Naive thymus-derived CD8-positive, alpha-beta T cell (primary cell): ENCODE results near the gene FLNB. TPM values are rescaled to one million over a fixed set of nuclear protein-coding genes. Genes with fewer than 3 reads are reported as not detected.
"Not testable (repeated sequence)": the region's sequence is repeated elsewhere in the genome, so short reads cannot be mapped to it uniquely, and the experiment has no call there.

Experiments used
- ATAC-seq, 2 donors: fragments of 150-1000 bp; cut with Tn5 transposase in 1 of 2; sonication (Bioruptor Pico), chemical (Tn5 transposase) in 1 of 2; 1 replicate in 1 of 2; 2 replicates in 1 of 2; pipeline ENCODE4 v1.10.0; 2021; ENCODE audit warnings: mild to moderate bottlenecking in 2 of 2, moderate library complexity in 2 of 2
- POLR2A ChIA-PET: fragments of 350-600 bp; sonication (Branson Sonifier 250); formaldehyde crosslinking; loops from one replicate; lab custom pipeline; 2021; ENCODE audit warnings: antibody characterized with exemption; lab: Charles Lee
- DNase-seq, 10 donors: peaks; one replicate each; pipeline versions ENCODE4 v3.0.0 to v3.0.0-alpha.2; 2020 to 2022
- H3K27ac Mint-ChIP-seq, 10 donors: one replicate each; pipeline ENCODE4 v1.8.0; 2020 to 2022; ENCODE audit warnings: mild to moderate bottlenecking in 10 of 10, mixed read lengths in 10 of 10, moderate library complexity in 4 of 10, inconsistent platforms in 1 of 10
- H3K27me3 Mint-ChIP-seq, 5 donors: one replicate each; pipeline ENCODE4 v1.8.0; 2021 to 2022; ENCODE audit warnings: mixed read lengths in 5 of 5
- H3K36me3 Mint-ChIP-seq, 3 donors: one replicate each; pipeline ENCODE4 v1.8.0; 2020 to 2022; ENCODE audit warnings: mixed read lengths in 3 of 3, mild to moderate bottlenecking in 2 of 3, inconsistent platforms in 1 of 3
- H3K4me1 Mint-ChIP-seq, 4 donors: one replicate each; pipeline ENCODE4 v1.8.0; 2021 to 2022; ENCODE audit warnings: mixed read lengths in 4 of 4
- H3K4me3 Mint-ChIP-seq, 10 donors: one replicate each; pipeline ENCODE4 v1.8.0; 2020 to 2022; ENCODE audit warnings: mild to moderate bottlenecking in 10 of 10, mixed read lengths in 10 of 10, moderate library complexity in 6 of 10, inconsistent platforms in 1 of 10
- H3K9me3 Mint-ChIP-seq, 9 donors: one replicate each; pipeline ENCODE4 v1.8.0; 2020 to 2022; ENCODE audit warnings: mixed read lengths in 9 of 9, mild to moderate bottlenecking in 3 of 9, inconsistent platforms in 1 of 9, moderate library complexity in 1 of 9
- polyA plus RNA-seq, 3 donors: library from polyadenylated mRNA; unstranded; fragments of 300-500 nt; fragmentation: Illumina TruSeq; gene quantifications; one replicate each; pipeline ENCODE4 v1.2.3, GENCODE V29; 2021
- total RNA-seq, 8 experiments: library from RNA in 2 of 8; stranded (reverse) in 2 of 8; gene quantifications; one replicate each; pipeline ENCODE4 v1.2.3 and lab custom pipeline; 2021 to 2026

The FLNB gene
- total and polyA plus RNA-seq, 5 experiments from 2014 or later: 11.8 to 76.7 (median 32.2) TPM

DNA sequence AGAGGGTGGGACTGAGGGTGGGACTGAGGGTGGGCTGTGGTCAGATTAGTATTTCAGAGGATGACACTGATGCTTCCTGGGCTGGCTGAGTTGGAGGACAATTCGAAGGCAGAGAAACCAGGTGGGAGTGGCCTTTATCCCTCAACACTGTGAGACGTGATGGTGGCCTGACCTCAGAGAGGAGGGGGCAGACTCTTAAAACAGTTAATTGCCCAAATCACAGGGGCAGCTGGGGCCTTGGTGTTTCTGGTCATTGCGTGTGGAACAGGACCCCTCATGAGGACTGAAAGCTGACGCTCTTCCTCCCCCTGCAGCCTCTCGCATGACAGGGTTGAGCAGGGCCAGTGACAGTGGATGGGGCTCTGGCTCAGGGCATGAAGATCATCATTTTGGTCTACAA is 183.8 kb downstream of the FLNB start:
- Mint-ChIP-seq H3K27me3 (peaks cover 0 to 2% (median 0%) of the 10 kb centered on the region in 5 donors), H3K4me3 (no peak overlapping the region), H3K36me3 (no peaks in the 10 kb centered on the region), H3K4me1 (peaks cover 0 to 8% (median 0%) of the 10 kb centered on the region in 4 donors), H3K27ac (no peak overlapping the region), H3K9me3 (no peaks in the 10 kb centered on the region)
- ATAC-seq (no peak), DNase-seq (no peak)
- POLR2A ChIA-PET: no interaction called here

DNA sequence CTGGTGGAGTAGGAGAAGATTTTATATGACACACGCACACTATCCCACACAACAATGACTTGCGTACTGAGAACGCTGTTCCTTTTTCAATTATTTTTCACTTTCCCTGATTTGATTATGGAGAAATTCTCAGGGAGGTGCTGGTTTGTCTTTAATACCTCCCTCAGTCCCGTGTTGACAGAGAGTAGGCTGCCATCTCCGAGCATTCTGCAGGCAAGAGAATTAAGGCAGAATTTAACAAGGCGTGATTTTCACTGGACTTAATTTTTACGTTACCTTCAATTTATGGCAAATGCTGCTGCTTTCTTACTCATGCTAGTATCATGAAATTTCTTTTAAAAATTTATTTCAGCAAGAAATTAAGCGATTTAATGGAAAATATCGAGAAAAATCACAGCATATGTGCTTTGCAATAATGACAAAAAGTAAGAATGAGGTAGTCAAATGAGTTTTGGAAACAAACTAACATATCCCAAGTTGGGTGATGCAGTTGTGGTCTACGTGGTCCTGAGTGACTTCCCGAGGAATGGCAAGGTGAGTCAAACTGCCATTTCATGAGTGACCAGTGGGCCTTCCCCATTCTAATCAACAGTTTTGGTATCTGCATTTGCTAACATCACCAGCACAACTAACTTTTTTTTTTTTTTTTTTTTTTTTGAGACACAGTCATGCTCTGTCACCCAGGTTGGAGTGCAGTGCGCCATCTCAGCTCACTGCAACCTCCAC is 185.6 kb downstream of the FLNB start:
- peaks cover 0 to 14% (median 0%) of the 10 kb centered on the region in 4 donors for H3K4me1 Mint-ChIP-seq
- POLR2A ChIA-PET: no interaction called here

DNA sequence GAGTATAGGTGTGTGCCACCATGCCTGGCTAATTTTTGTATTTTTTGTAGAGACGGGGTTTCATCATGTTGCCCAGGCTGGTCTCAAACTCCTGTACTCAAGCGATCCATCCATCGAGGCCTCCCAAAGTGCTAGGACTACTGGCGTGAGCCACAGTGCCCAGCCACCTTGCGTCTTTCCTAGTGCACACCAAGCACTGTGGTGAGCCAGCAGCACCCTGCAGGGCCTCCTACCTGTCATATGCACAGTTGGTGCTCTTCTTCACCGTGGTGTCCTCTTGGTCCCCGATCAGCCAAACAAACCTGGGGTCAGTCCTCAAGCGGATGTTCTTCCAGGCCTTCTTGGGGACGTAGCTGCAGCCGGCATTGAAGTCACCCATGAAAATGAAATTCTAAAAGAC is 189.4 kb downstream of the FLNB start:
- DNase-seq (no peak), ATAC-seq (no peak)
- H3K36me3 Mint-ChIP-seq: peaks cover 0 to 6% (median 5%) of the 10 kb centered on the region in 3 donors
- peaks cover 0 to 15% (median 4%) of the 10 kb centered on the region in 9 donors for H3K9me3 Mint-ChIP-seq
- no peak overlapping the region for H3K4me3 Mint-ChIP-seq
- H3K4me1 Mint-ChIP-seq: peaks cover 0 to 42% (median 9%) of the 10 kb centered on the region in 4 donors
- H3K27ac Mint-ChIP-seq: no peak overlapping the region
- POLR2A ChIA-PET: no interaction called here
- peaks cover 0 to 2% (median 0%) of the 10 kb centered on the region in 5 donors for H3K27me3 Mint-ChIP-seq

More for the DNA sequence above, 185.6 kb downstream of the FLNB start:
- Mint-ChIP-seq H3K27ac (no peak overlapping the region), H3K27me3 (peaks cover 0 to 2% (median 0%) of the 10 kb centered on the region in 5 donors), H3K36me3 (no peaks in the 10 kb centered on the region), H3K4me3 (no peak overlapping the region), H3K9me3 (no peaks in the 10 kb centered on the region)
- ATAC-seq: no peak
- DNase-seq: no peak

DNA sequence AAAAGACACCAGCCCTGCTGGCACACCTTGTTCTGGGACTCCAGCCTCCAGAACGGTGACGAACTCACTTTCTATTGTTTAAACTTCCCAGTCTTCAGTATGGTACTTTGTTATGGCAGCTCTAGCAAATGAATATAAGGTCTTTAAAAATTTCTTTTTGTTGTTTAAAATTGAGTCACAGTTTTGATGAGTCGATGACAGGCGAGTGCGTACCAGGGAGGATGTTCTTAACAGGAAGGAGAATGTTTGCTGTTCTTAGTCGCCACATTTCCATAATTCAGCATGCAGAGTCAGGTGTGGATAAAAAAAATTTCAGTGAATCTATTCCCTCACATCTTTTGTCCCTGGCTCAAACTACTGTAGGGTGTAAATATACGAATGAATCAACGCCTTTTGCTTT is 190.1 kb downstream of the FLNB start:
- POLR2A ChIA-PET: no interaction called here
- H3K4me3 Mint-ChIP-seq: no peak overlapping the region
- peaks cover 0 to 21% (median 4%) of the 10 kb centered on the region in 9 donors for H3K9me3 Mint-ChIP-seq
- DNase-seq (no peak), ATAC-seq (no peak)
- peaks cover 2 to 7% (median 4%) of the 10 kb centered on the region in 5 donors for H3K27me3 Mint-ChIP-seq
- peaks cover 0 to 11% (median 10%) of the 10 kb centered on the region in 3 donors for H3K36me3 Mint-ChIP-seq
- peaks cover 2 to 49% (median 9%) of the 10 kb centered on the region in 4 donors for H3K4me1 Mint-ChIP-seq
- peak overlapping the region in 1 of 10 donors; percentile 34 for H3K27ac Mint-ChIP-seq

DNA sequence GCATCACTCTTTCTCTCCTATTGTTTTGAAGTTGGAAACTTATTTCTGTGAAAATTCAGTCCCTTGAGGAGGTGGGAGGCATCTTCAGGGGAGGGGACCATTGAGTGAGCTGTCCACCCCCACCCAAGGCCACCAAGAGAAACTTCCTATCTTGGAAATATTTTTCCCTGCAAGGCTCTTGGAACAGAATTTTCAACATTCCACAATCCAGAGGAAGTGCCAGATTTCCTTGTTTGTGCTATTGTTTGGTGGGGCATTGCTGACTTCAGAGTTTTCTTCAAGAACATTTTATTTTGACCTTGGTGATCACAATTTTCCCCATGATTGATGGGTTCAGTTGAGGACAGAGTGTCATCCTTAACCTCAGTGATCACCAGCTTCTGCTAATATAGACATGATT is 190.6 kb downstream of the FLNB start:
- no peak for ATAC-seq
- H3K36me3 Mint-ChIP-seq: peaks cover 0 to 11% (median 11%) of the 10 kb centered on the region in 3 donors
- peaks cover 2 to 49% (median 9%) of the 10 kb centered on the region in 4 donors for H3K4me1 Mint-ChIP-seq
- POLR2A ChIA-PET: no interaction called here
- no peak for DNase-seq
- peaks cover 0 to 10% (median 4%) of the 10 kb centered on the region in 5 donors for H3K27me3 Mint-ChIP-seq
- peaks cover 0 to 21% (median 4%) of the 10 kb centered on the region in 9 donors for H3K9me3 Mint-ChIP-seq
- peak overlapping the region in 1 of 10 donors; percentile 34 for H3K27ac Mint-ChIP-seq
- H3K4me3 Mint-ChIP-seq: no peak overlapping the region

DNA sequence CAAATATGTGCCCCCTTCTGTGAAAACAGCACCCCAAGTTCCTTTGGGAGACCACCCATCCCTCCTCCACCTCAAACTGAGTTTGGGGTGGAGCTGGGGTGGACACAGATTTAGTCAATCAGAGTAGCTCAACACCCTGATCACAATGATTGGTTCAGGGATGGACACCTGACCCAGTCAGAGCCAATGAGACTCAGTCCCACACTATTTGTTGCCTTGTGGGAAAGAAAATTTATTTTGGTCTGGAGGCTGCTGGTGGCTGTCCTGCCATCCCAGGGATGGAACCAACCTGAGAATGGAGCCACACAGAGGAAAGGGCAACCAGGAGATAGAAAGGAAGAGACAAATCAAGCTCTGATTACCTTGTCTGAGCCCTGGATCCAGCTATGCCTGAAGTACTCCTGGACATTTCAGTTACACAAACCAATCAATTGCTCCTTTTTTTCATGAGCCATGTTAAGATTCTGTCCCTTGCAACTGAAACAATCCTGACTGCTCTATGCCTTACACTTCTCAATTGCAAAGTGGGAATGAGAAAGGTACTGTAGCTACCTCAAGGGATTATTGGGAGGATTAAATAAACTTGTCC is 192.0 kb downstream of the FLNB start:
- POLR2A ChIA-PET: no interaction called here
- no peak for DNase-seq
- Mint-ChIP-seq H3K27ac (no peak overlapping the region), H3K4me1 (peaks cover 2 to 49% (median 9%) of the 10 kb centered on the region in 4 donors), H3K4me3 (no peak overlapping the region), H3K27me3 (peaks cover 0 to 10% (median 4%) of the 10 kb centered on the region in 5 donors), H3K9me3 (peaks cover 0 to 21% (median 4%) of the 10 kb centered on the region in 9 donors), H3K36me3 (peaks cover 0 to 11% (median 11%) of the 10 kb centered on the region in 3 donors)
- no peak for ATAC-seq

DNA sequence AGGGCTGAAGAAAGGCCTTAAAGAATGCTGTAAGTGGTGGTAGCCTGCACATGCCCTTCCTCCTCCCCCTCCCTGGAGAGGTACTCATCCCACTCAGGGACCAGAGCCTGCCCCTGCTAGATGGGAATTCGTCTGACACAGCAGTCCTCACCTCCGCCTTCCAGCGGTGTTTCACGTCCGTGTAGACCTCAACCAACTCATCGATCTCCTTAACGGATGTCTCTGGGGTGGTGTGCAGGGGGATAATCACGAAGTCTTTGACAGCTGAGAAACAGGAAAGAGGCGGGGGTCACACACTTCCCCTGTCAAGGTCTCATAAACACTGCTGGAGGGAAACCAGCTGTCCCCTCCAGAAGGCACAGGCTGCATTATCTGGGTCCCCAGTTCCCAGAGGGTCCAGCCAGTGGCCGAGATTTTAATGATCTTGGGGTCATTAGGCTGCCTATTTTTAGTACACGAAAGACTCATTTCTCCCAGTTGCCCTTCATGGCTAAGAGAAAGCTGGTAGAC is 192.7 kb downstream of the FLNB start:
- peaks cover 0 to 10% (median 4%) of the 10 kb centered on the region in 5 donors for H3K27me3 Mint-ChIP-seq
- DNase-seq (no peak), ATAC-seq (no peak)
- POLR2A ChIA-PET: no interaction called here
- peak overlapping the region in 1 of 10 donors; percentile 41 for H3K27ac Mint-ChIP-seq
- H3K9me3 Mint-ChIP-seq: peaks cover 0 to 21% (median 4%) of the 10 kb centered on the region in 9 donors
- peaks cover 0 to 11% (median 11%) of the 10 kb centered on the region in 3 donors for H3K36me3 Mint-ChIP-seq
- H3K4me1 Mint-ChIP-seq: peaks cover 2 to 49% (median 9%) of the 10 kb centered on the region in 4 donors
- H3K4me3 Mint-ChIP-seq: peak overlapping the region in 2 of 10 donors; percentile 9 to 31

DNA sequence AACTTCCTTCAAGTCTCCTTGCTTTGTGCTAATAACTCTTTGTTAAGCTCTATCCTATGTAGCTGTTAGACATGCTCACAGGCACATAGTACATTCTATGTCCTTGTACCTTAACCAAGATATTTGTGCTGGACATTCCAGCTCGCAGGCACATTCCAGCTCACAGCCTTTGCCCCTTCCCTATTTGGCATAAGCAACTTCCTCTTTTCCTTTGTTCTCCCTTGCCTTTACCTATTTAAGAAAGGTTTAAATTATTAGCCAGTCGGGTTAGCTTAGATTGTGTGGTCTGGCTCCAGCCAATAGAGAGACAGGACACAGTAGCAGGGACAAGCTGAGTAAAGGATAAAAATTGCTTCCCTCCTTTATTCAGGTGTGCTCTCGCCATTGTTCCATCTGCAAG is 193.2 kb downstream of the FLNB start:
- POLR2A ChIA-PET, H3K4me3 Mint-ChIP-seq, ATAC-seq, DNase-seq, H3K27ac Mint-ChIP-seq, H3K27me3 Mint-ChIP-seq: not testable (repeated sequence)
- H3K9me3 Mint-ChIP-seq: peaks cover 0 to 21% (median 4%) of the 10 kb centered on the region in 9 donors
- peaks cover 2 to 51% (median 9%) of the 10 kb centered on the region in 4 donors for H3K4me1 Mint-ChIP-seq
- H3K36me3 Mint-ChIP-seq: peaks cover 0 to 11% (median 11%) of the 10 kb centered on the region in 3 donors

DNA sequence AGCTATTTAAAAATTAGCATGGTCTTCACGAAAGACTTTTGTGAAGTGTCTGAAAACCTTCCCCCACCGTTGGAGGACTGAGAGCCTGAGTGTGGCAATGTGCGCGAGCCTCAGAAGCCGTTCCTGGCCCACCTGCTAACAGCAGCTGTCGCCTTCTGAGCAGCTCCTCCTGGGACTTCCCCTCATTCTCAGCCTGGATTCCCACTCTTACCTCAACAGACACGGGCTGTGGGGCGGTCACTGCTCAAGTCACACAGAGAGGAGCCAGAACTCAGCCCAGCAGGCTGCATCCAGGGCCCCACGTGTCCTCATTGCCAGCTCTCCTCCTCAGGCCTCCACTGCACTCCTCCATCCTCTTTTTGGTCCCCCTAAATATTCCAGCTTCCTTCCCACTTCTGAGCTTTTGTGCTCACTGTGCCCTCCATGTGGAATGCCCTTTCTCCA is 194.7 kb downstream of the FLNB start:
- ATAC-seq (no peak), DNase-seq (no peak)
- peaks cover 2 to 49% (median 9%) of the 10 kb centered on the region in 4 donors for H3K4me1 Mint-ChIP-seq
- H3K27ac Mint-ChIP-seq: no peak overlapping the region
- POLR2A ChIA-PET: no interaction called here
- peaks cover 0 to 10% (median 4%) of the 10 kb centered on the region in 5 donors for H3K27me3 Mint-ChIP-seq
- peaks cover 0 to 21% (median 4%) of the 10 kb centered on the region in 9 donors for H3K9me3 Mint-ChIP-seq
- peak overlapping the region in 1 of 10 donors; percentile 18 for H3K4me3 Mint-ChIP-seq
- peaks cover 0 to 11% (median 11%) of the 10 kb centered on the region in 3 donors for H3K36me3 Mint-ChIP-seq

DNA sequence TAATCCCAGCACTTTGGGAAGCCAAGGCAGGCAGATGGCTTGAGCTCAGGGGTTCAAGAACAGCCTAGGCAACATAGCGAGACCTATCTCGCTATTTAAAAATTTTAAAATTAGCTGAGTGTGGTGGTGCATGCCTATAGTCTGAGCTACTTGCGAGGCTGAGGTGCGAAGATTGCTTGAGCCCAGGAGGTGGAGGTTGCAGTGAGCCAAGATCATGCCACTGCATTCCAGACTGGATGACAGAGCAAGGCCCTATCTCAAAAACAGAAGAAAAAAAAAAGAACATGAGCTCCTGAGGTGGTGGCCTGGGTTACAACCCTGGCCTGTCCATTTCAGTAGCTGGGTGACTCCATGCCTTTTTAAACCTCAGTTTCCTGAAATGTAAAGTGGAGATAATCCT is 195.3 kb downstream of the FLNB start:
- H3K27me3 Mint-ChIP-seq: peaks cover 0 to 10% (median 4%) of the 10 kb centered on the region in 5 donors
- H3K9me3 Mint-ChIP-seq: peaks cover 0 to 21% (median 4%) of the 10 kb centered on the region in 9 donors
- ATAC-seq (no peak), DNase-seq (no peak)
- POLR2A ChIA-PET: no interaction called here
- no peak overlapping the region for H3K27ac Mint-ChIP-seq
- peaks cover 2 to 44% (median 9%) of the 10 kb centered on the region in 4 donors for H3K4me1 Mint-ChIP-seq
- no peak overlapping the region for H3K4me3 Mint-ChIP-seq
- H3K36me3 Mint-ChIP-seq: peaks cover 0 to 11% (median 11%) of the 10 kb centered on the region in 3 donors

DNA sequence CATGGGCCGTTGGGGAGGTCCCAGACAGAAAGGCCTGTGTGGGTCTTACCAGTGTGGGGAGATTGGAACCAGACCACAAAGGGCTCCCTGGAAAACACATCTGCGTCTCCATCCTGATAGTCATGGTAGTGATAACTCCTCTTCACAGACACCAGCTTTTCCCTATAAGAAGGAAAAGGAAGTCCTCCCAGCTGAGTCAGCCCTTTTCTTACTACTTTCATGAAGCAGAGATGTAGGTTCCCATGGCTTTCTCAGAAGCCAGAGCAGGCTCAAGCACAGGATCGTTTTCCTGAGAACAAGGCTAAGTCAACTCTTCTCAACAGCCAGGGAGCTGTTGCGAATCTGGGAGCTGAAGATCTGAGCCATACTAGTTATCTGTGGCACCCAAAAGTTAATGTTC is 196.5 kb downstream of the FLNB start:
- Mint-ChIP-seq H3K4me3 (no peak overlapping the region), H3K4me1 (peaks cover 2 to 36% (median 9%) of the 10 kb centered on the region in 4 donors), H3K9me3 (peaks cover 0 to 21% (median 4%) of the 10 kb centered on the region in 9 donors), H3K36me3 (peaks cover 0 to 11% (median 11%) of the 10 kb centered on the region in 3 donors), H3K27ac (no peak overlapping the region), H3K27me3 (peaks cover 0 to 12% (median 5%) of the 10 kb centered on the region in 5 donors)
- POLR2A ChIA-PET: interaction anchor here (0.6 kb wide), 1 partner anchor 1121 kb away, joined by 3 read pairs; no protein-coding TSS in a partner anchor
- no peak for ATAC-seq
- DNase-seq: no peak

DNA sequence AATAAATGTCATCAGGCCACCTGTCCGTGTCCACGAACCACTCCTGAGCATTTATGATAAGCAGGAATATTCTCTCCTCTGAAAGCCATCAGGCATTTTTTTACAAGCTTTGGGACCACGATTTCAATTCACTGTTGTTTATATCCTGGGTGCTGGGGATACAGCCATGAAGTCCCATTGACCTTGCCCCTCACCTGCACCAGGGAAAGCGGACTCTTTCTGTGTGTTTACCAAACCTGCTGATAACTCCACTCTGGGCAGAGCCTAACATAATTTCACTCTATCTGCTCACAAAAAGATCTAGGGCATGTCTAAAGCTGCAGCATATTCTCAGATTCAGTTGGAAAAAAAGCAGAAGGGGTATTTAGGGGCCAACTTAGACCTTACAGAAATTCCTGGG is 197.8 kb downstream of the FLNB start:
- Mint-ChIP-seq H3K4me3 (no peak overlapping the region), H3K27ac (no peak overlapping the region), H3K36me3 (peaks cover 0 to 11% (median 11%) of the 10 kb centered on the region in 3 donors), H3K9me3 (peaks cover 0 to 16% (median 4%) of the 10 kb centered on the region in 9 donors), H3K4me1 (peaks cover under 1 to 26% (median 5%) of the 10 kb centered on the region in 4 donors), H3K27me3 (peaks cover 2 to 11% (median 8%) of the 10 kb centered on the region in 5 donors)
- POLR2A ChIA-PET: no interaction called here
- DNase-seq (no peak), ATAC-seq (no peak)
